Measurements from ENCODE around the gene MRAS.

The MRAS gene

DNA sequence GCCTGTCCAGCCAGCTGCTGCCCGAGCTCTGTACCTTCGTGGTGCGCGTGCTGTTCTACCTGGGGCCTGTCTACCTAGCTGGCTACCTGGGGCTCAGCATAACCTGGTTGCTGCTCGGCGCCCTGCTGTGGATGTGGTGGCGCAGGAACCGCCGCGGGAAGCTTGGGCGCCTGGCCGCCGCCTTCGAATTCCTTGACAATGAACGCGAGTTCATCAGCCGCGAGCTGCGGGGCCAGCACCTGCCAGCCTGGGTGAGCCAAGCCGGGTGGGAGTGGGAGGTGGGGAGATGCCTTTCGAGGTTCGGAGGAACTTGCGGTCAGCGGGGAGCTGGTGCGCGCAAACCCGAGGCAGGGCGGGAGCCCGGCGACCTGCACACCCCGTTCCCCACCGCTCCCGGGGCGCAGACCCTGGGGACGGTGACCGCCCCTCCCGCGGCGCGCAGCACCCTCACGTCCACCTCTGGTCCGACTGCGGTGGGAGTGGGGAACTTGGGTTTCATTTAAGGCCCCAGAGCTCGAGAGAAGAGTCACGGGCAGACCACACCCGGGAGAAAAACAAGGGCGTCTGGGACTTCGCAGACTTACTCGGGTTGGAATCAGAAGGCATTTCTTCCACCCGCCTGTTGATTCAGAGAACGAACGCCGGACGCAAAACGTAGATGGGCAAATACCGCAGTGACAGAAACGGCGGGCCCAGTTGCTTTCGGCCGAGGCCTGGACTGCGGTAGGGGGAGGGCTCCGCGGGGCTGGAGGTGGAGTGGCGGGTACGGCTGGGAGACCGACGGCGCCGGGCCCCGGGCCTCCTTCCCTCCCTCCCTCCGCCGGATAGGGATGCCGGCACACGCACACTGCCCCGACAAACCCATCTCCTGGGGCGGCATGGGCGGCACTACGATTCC lies 86.7 kb downstream of the MRAS start:
- H3K36me3 ChIP-seq (ENCODE audit: control insufficient read depth, insufficient read depth, low read length), result no peaks in the 10 kb centered on the region
- peaks cover 6% of the 10 kb centered on the region for H3K27me3 ChIP-seq (replicated peaks; ENCODE audit: control insufficient read depth, insufficient read depth, low read length)
- DNase-seq (ENCODE audit: extremely low read depth, insufficient read length), result no peak
- H3K4me3 ChIP-seq (replicated peaks; ENCODE audit: low read depth, low read length), result no peak overlapping the region
- TF ChIP-seq, protein P1, sequence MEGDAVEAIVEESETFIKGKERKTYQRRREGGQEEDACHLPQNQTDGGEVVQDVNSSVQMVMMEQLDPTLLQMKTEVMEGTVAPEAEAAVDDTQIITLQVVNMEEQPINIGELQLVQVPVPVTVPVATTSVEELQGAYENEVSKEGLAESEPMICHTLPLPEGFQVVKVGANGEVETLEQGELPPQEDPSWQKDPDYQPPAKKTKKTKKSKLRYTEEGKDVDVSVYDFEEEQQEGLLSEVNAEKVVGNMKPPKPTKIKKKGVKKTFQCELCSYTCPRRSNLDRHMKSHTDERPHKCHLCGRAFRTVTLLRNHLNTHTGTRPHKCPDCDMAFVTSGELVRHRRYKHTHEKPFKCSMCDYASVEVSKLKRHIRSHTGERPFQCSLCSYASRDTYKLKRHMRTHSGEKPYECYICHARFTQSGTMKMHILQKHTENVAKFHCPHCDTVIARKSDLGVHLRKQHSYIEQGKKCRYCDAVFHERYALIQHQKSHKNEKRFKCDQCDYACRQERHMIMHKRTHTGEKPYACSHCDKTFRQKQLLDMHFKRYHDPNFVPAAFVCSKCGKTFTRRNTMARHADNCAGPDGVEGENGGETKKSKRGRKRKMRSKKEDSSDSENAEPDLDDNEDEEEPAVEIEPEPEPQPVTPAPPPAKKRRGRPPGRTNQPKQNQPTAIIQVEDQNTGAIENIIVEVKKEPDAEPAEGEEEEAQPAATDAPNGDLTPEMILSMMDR (IDR thresholded peaks at IDR 0.05; ENCODE audit: insufficient read depth, low read length, poor library complexity, severe bottlenecking), result no peak

DNA sequence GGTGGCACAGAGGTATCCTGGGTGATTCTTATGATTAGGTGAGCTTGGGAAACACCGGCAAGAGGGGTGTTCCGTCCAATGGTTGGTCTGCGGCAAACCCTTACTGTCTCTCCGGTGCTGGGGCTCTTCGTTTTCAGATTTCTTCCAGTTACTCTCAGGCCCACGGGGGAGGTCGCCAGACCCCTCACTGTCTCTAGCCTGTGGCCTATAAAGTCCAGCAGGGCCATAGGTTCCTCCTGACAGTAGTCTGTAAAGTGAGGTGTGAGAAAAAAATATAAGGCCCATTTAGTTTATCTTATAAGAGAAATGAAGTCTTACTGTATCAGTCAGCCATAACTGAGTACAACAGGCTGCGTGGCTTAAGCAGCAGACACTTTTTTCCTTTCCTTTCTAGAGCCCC lies 87.5 kb downstream of the MRAS start:
- peaks cover 6% of the 10 kb centered on the region for H3K27me3 ChIP-seq (replicated peaks; ENCODE audit: control insufficient read depth, insufficient read depth, low read length)
- H3K4me3 ChIP-seq (replicated peaks; ENCODE audit: low read depth, low read length), result no peak overlapping the region
- TF ChIP-seq, protein P1 (IDR thresholded peaks at IDR 0.05; ENCODE audit: insufficient read depth, low read length, poor library complexity, severe bottlenecking), result no peak

DNA sequence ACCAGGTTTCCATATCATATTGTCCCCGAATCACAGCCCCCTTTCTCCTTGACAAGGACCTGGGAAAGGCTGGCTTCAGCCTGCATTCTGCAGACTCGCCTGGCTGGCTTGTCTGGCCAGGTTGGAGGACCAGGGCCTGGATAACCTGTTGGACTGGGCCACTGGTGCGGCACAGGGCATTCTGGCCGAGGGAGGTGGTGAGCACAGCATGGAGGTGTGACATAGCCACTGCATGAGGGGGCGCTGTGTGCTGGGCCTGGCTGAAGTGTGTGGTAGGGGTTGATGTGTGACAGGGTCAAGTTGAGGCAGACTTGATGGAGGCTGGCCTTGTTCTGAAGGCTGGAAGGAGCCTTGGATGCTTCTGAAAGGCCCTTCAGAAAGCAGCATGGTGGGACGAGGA lies 88.9 kb downstream of the MRAS start:
- TF ChIP-seq, protein P1 (IDR thresholded peaks at IDR 0.05; ENCODE audit: insufficient read depth, low read length, poor library complexity, severe bottlenecking), result no peak
- no peak for DNase-seq (ENCODE audit: extremely low read depth, insufficient read length)
- Histone ChIP-seq H3K4me3 (replicated peaks; ENCODE audit: low read depth, low read length) (no peak overlapping the region), H3K27me3 (replicated peaks; ENCODE audit: control insufficient read depth, insufficient read depth, low read length) (peaks cover 6% of the 10 kb centered on the region), H3K36me3 (ENCODE audit: control insufficient read depth, insufficient read depth, low read length) (no peaks in the 10 kb centered on the region)

More for the DNA sequence above, 87.5 kb downstream of the MRAS start:
- H3K36me3 ChIP-seq (ENCODE audit: control insufficient read depth, insufficient read depth, low read length), result no peaks in the 10 kb centered on the region
- DNase-seq (ENCODE audit: extremely low read depth, insufficient read length), result no peak

DNA sequence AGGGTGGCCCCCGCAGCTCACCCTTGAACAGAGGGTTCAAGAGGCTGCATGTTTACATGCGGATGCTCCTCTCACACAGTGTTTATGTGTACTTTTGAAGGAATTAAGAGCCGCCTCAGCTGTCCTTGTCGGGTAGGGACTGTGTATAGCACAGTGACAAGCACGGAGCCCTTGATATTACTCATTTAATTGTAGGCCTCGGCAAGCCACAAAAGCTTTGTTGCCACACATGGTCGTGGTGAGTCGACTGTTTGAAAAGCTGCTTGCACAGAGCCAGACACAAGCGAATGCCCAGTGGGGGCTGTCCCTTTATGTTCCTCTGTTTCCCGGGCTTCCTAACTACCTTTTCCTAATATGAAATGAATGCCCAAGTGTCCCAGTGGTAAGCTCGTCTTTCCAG lies 90.5 kb downstream of the MRAS start:
- TF ChIP-seq, protein P1 (IDR thresholded peaks at IDR 0.05; ENCODE audit: insufficient read depth, low read length, poor library complexity, severe bottlenecking), result no peak
- H3K4me3 ChIP-seq (replicated peaks; ENCODE audit: low read depth, low read length), result no peak overlapping the region
- no peak for DNase-seq (ENCODE audit: extremely low read depth, insufficient read length)

DNA sequence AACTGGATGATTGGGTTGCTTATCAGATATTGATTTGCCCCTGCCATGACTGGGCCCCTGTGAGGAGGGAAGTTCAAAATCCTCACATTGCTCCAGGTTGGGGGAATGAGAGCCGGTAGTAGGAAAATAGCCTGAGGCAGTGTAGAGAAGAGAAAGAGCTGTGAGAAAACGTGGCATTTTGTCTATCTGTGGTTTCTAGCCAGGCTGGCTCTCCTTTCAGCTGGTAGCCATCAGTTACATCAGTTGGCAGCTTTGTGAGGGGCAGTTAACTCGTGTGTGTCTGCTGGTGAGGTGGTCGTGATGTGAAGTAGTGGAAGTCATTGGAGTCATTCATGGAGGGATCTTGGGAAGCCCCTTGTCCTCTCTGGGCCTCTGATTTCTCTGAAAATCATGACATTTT lies 91.3 kb downstream of the MRAS start:
- TF ChIP-seq, protein P1 (IDR thresholded peaks at IDR 0.05; ENCODE audit: insufficient read depth, low read length, poor library complexity, severe bottlenecking), result no peak
- Histone ChIP-seq H3K27me3 (replicated peaks; ENCODE audit: control insufficient read depth, insufficient read depth, low read length) (peaks cover 6% of the 10 kb centered on the region; the same call in 1 of the 2 replicates), H3K36me3 (ENCODE audit: control insufficient read depth, insufficient read depth, low read length) (no peaks in the 10 kb centered on the region), H3K4me3 (replicated peaks; ENCODE audit: low read depth, low read length) (no peak overlapping the region)
- DNase-seq (ENCODE audit: extremely low read depth, insufficient read length), result no peak

More for the DNA sequence above, 90.5 kb downstream of the MRAS start:
- Histone ChIP-seq H3K36me3 (ENCODE audit: control insufficient read depth, insufficient read depth, low read length) (no peaks in the 10 kb centered on the region), H3K27me3 (replicated peaks; ENCODE audit: control insufficient read depth, insufficient read depth, low read length) (peaks cover 6% of the 10 kb centered on the region; the same call in 1 of the 2 replicates)

All from GM06990 (cell line).